Parathyroid adenoma (tissue), 2 donors: ENCODE results near the gene TMEM37.

Experiments
- H2AFZ ChIP-seq: fragments of 300-600 bp; sonication (generic); one replicate; pipeline ENCODE4 v1.7.0; 2017; ENCODE audit warnings: antibody characterized with exemption, mild to moderate bottlenecking
- H3K27ac ChIP-seq: fragments of 300-600 bp; sonication (generic); one replicate; pipeline ENCODE4 v1.7.0; 2017
- H3K27me3 ChIP-seq: fragments of 300-600 bp; sonication (generic); one replicate; pipeline ENCODE4 v1.7.0; 2017; ENCODE audit warnings: low read length; ENCODE audit not compliant: control insufficient read depth, insufficient read depth
- H3K36me3 ChIP-seq: fragments of 300-600 bp; sonication (generic); one replicate; pipeline ENCODE4 v1.7.0; 2017; ENCODE audit warnings: low read length; ENCODE audit not compliant: control insufficient read depth, insufficient read depth
- H3K4me1 ChIP-seq: fragments of 300-600 bp; sonication (generic); one replicate; pipeline ENCODE4 v1.7.0; 2017; ENCODE audit warnings: control low read depth
- H3K4me2 ChIP-seq: fragments of 300-600 bp; sonication (generic); one replicate; pipeline ENCODE4 v1.7.0; 2017; ENCODE audit warnings: low read length
- H3K4me3 ChIP-seq: fragments of 300-600 bp; sonication (generic); one replicate; pipeline ENCODE4 v1.7.0; 2017; ENCODE audit warnings: low read depth, low read length
- H3K79me2 ChIP-seq: fragments of 300-600 bp; sonication (generic); one replicate; pipeline ENCODE4 v1.7.0; 2017; ENCODE audit warnings: control low read depth
- H3K9ac ChIP-seq: fragments of 300-600 bp; sonication (generic); one replicate; pipeline ENCODE4 v1.7.0; 2017; ENCODE audit warnings: mild to moderate bottlenecking
- H3K9me3 ChIP-seq: fragments of 300-600 bp; sonication (generic); one replicate; pipeline ENCODE4 v1.7.0; 2017; ENCODE audit warnings: low read length; ENCODE audit not compliant: control insufficient read depth
- TF ChIP-seq, protein P1 (sequence below): fragments of 300-600 bp; sonication (generic); IDR thresholded peaks from one replicate; pipeline ENCODE4 v1.7.0; 2017; ENCODE audit warnings: antibody characterized with exemption, mild to moderate bottlenecking
- donor health status: primary hyperparathyroidism.

Gene TMEM37

GRCh38 chr2:119387381-119388129 is 44.1 kb upstream of the TMEM37 start:
- Histone ChIP-seq H3K79me2 (no peaks in the 10 kb centered on the region), H3K36me3 (no peaks in the 10 kb centered on the region), H3K9me3 (no peaks in the 10 kb centered on the region), H3K4me3 (no peak overlapping the region), H3K4me1 (peaks cover 43% of the 10 kb centered on the region), H3K27ac (peak overlapping the region; percentile 81), H3K27me3 (no peaks in the 10 kb centered on the region), H3K4me2 (peak overlapping the region; percentile 34), H3K9ac (no peak overlapping the region), H2AFZ (peak overlapping the region; percentile 72)
- TF ChIP-seq, protein P1, sequence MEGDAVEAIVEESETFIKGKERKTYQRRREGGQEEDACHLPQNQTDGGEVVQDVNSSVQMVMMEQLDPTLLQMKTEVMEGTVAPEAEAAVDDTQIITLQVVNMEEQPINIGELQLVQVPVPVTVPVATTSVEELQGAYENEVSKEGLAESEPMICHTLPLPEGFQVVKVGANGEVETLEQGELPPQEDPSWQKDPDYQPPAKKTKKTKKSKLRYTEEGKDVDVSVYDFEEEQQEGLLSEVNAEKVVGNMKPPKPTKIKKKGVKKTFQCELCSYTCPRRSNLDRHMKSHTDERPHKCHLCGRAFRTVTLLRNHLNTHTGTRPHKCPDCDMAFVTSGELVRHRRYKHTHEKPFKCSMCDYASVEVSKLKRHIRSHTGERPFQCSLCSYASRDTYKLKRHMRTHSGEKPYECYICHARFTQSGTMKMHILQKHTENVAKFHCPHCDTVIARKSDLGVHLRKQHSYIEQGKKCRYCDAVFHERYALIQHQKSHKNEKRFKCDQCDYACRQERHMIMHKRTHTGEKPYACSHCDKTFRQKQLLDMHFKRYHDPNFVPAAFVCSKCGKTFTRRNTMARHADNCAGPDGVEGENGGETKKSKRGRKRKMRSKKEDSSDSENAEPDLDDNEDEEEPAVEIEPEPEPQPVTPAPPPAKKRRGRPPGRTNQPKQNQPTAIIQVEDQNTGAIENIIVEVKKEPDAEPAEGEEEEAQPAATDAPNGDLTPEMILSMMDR = peak; percentile 43

DNA sequence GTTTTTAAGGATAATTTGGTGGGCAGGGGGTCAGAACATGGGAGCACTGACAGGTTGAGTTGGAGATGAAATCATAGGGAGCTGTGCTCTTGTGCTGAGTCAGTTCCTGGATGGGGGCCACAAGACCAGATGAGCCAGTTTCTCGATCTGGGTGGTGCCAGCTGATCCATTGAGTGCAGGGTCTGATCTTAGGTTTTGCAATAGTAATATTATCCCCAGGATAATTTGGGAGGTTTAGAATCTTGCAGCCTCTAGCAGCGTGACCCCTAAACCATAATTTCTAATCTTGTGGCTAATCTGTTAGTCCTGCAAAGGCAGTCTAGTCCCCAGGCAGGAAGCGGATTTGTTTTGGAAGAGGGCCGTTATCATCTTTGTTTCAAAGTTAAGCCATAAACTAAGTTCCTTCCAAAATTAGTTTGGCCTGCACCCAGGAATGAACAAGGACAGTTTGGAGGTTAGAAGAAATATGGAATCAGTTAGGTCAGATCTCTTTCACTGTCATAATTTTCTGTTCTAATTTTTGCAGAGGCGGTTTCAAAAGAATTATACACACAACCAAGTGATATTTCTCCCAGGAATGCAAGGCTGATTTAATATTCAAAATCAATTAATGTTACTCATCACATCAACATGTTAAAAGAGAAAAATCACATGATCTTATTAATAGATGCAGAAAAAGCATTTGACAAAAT is 41.9 kb upstream of the TMEM37 start:
- TF ChIP-seq, protein P1 = no peak
- peak overlapping the region; percentile 40 for H3K4me3 ChIP-seq
- H3K36me3 ChIP-seq = no peaks in the 10 kb centered on the region
- no peaks in the 10 kb centered on the region for H3K79me2 ChIP-seq
- H3K9me3 ChIP-seq = no peaks in the 10 kb centered on the region
- no peaks in the 10 kb centered on the region for H3K27me3 ChIP-seq
- H3K9ac ChIP-seq = no peak overlapping the region
- peak overlapping the region; percentile 60 for H3K4me2 ChIP-seq
- peak overlapping the region; percentile 42 for H2AFZ ChIP-seq
- H3K4me1 ChIP-seq = peaks cover 27% of the 10 kb centered on the region
- H3K27ac ChIP-seq = peak overlapping the region; percentile 81

DNA sequence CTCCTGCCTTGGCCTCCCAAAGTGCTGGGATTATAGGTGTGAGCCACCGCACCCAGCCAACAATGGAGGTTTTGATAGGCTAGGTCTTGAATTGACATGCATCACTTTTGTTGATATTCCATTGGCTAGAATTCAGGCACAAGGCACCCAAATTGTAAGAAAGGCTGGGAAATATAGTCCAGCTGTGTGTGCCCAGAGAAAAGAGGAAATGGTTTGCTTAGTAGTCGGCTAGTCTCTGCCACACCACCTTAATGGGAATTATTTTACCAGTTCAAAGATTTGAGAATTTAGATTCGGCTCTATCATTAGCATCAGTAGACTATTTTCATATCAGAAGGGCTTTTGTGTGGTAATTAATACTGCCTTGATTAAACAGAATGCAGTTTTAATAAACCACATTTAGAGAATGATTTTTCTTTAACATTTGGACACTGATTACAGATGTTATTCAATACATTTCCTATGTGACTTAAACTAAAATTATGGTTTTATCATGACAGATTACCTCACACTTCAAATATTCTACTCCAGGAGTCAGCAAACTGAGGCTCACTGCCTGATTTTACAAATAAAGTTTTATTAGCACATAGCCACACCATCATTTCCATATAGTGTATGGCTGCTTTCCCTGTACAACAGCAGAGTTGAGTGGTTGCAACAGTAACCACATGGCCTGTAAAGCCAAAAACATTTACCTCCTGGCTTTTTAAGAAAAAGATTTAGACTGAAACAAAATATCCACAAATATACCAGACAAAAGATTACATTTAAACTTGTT is 37.5 kb upstream of the TMEM37 start:
- Histone ChIP-seq H3K27me3 (no peaks in the 10 kb centered on the region), H3K36me3 (no peaks in the 10 kb centered on the region), H3K79me2 (no peaks in the 10 kb centered on the region), H3K27ac (no peak overlapping the region), H3K4me1 (peaks cover 13% of the 10 kb centered on the region), H3K9ac (no peak overlapping the region), H3K4me3 (no peak overlapping the region), H3K4me2 (no peak overlapping the region), H3K9me3 (no peaks in the 10 kb centered on the region), H2AFZ (no peak overlapping the region)
- TF ChIP-seq, protein P1 = no peak

DNA sequence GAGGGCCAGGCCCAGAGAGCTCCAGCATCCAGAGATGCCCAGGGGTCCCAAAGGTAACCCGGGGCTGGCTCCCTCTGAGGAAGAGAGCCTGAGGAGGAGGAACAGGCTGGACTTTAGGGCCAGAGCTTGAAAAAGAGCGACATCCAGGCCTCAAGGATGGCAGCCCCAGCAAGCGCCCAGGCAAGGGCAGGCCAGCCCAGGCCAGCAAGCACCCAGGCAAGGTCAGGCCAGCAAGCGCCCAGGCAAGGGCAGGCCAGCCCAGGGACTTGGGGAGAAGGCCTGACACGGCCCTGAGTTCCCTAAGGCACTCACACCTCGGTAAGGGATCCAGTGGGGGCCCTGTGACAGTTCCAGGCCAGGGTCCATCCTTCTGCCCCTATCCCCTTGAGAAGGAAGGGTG is 34.5 kb upstream of the TMEM37 start:
- H3K9ac ChIP-seq = no peak overlapping the region
- H3K36me3 ChIP-seq = no peaks in the 10 kb centered on the region
- no peaks in the 10 kb centered on the region for H3K27me3 ChIP-seq
- TF ChIP-seq, protein P1 = no peak
- H3K4me1 ChIP-seq = no peaks in the 10 kb centered on the region
- no peak overlapping the region for H2AFZ ChIP-seq
- no peak overlapping the region for H3K4me2 ChIP-seq
- no peak overlapping the region for H3K27ac ChIP-seq
- no peaks in the 10 kb centered on the region for H3K79me2 ChIP-seq
- no peaks in the 10 kb centered on the region for H3K9me3 ChIP-seq
- no peak overlapping the region for H3K4me3 ChIP-seq
